B cell (primary cell): ENCODE data around the gene QKI. TPM values are rescaled to one million over a fixed set of nuclear protein-coding genes. Genes with fewer than 3 reads are reported as not detected.

ENCODE experiments used
- ATAC-seq: fragments of 200-7000 bp; cut with Tn5 transposase; one replicate; pipeline ENCODE4 v1.10.0; 2021; ENCODE audit warnings: low read depth, mild to moderate bottlenecking, moderate number of reproducible peaks, moderate library complexity
- CTCF ChIA-PET: fragments of 350-600 bp; sonication (Branson Sonifier 250); formaldehyde crosslinking; loops from one replicate; lab custom pipeline; 2021; ENCODE audit warnings: antibody characterized with exemption, inconsistent platforms; lab: Charles Lee
- POLR2A ChIA-PET: fragments of 350-600 bp; sonication (Branson Sonifier 250); formaldehyde crosslinking; loops from one replicate; lab custom pipeline; 2021; ENCODE audit warnings: antibody characterized with exemption; lab: Charles Lee
- DNase-seq: peaks from one replicate; pipeline ENCODE4 v3.0.0; 2013
- H2AFZ ChIP-seq: 2 replicates; pipeline ENCODE4 v1.6.1; 2012; ENCODE audit warnings: mild to moderate bottlenecking, low read depth, low read length; ENCODE audit not compliant: insufficient read depth, poor library complexity, severe bottlenecking
- H3K27ac ChIP-seq, 2 donors: 1 replicate in 1 of 2; 2 replicates in 1 of 2; pipeline ENCODE4 v1.5.1; 2012 to 2013; ENCODE audit warnings: low read length in 2 of 2, mild to moderate bottlenecking in 2 of 2, moderate library complexity in 1 of 2
- H3K27me3 ChIP-seq, 4 experiments: fragments of 200-600 bp in 1 of 4; sonication (generic) in 1 of 4; replicated peaks in 1 of 4; 1 replicate in 2 of 4; 2 replicates in 2 of 4; pipeline versions ENCODE4 v1.6.1 to v1.7.0; 2013 to 2016; ENCODE audit warnings: low read length in 3 of 4, mild to moderate bottlenecking in 2 of 4, mixed read lengths in 1 of 4, moderate library complexity in 1 of 4; ENCODE audit not compliant: insufficient read depth in 4 of 4, control insufficient read depth in 3 of 4; ENCODE audit errors: control extremely low read depth in 1 of 4
- H3K36me3 ChIP-seq, 2 experiments: replicated peaks in 1 of 2; 1 replicate in 1 of 2; 2 replicates in 1 of 2; pipeline versions ENCODE4 v1.6.1 to v1.7.1; 2013; ENCODE audit warnings: low read length in 1 of 2; ENCODE audit not compliant: insufficient read depth in 2 of 2, control insufficient read depth in 1 of 2; ENCODE audit errors: control extremely low read depth in 1 of 2, extremely low read depth in 1 of 2
- H3K4me1 ChIP-seq, 2 donors: fragments of 200-600 bp in 1 of 2; sonication (generic) in 1 of 2; 1 replicate in 1 of 2; 2 replicates in 1 of 2; pipeline versions ENCODE4 v1.5.1 to v1.6.1; 2013 to 2017; ENCODE audit warnings: low read length in 2 of 2; ENCODE audit not compliant: control insufficient read depth in 2 of 2, insufficient read depth in 2 of 2
- H3K4me2 ChIP-seq: replicated peaks from 2 replicates; pipeline ENCODE3; 2012; ENCODE audit warnings: mild to moderate bottlenecking, low read depth, low read length; ENCODE audit not compliant: poor library complexity, severe bottlenecking
- H3K4me3 ChIP-seq, 5 experiments: fragments of 200-600 bp in 1 of 5; sonication (generic) in 1 of 5; 1 replicate in 3 of 5; 2 replicates in 2 of 5; pipeline versions ENCODE4 v1.5.1 to v1.7.0; 2011 to 2016; ENCODE audit warnings: low read length in 4 of 5, mild to moderate bottlenecking in 4 of 5, low read depth in 2 of 5, control low read depth in 1 of 5, moderate library complexity in 1 of 5; ENCODE audit not compliant: insufficient read depth in 1 of 5; ENCODE audit errors: control extremely low read depth in 1 of 5, extremely low read depth in 1 of 5
- H3K79me2 ChIP-seq: fragments of 200-600 bp; sonication (generic); one replicate; pipeline ENCODE4 v1.6.0; 2016; ENCODE audit warnings: low read length; ENCODE audit not compliant: control insufficient read depth, insufficient read depth
- H3K9ac ChIP-seq: fragments of 200-600 bp; sonication (generic); 2 replicates; pipeline ENCODE4 v1.6.1; 2017; ENCODE audit warnings: mild to moderate bottlenecking, low read length, moderate library complexity
- H3K9me3 ChIP-seq, 3 donors: one replicate each; pipeline versions ENCODE4 v1.6.1 to v1.7.1; 2013; ENCODE audit warnings: low read length in 2 of 3; ENCODE audit not compliant: control insufficient read depth in 2 of 3, insufficient read depth in 1 of 3; ENCODE audit errors: control extremely low read depth in 1 of 3
- H4K20me1 ChIP-seq: 2 replicates; pipeline ENCODE4 v1.6.0; 2012; ENCODE audit warnings: mild to moderate bottlenecking, low read length; ENCODE audit not compliant: insufficient read depth, control insufficient read depth, poor library complexity, severe bottlenecking
- H3K27ac Mint-ChIP-seq: one replicate; pipeline ENCODE4 v1.8.0; 2021; ENCODE audit warnings: mixed read lengths
- H3K27me3 Mint-ChIP-seq: one replicate; pipeline ENCODE4 v1.8.0; 2021; ENCODE audit warnings: mixed read lengths
- H3K4me1 Mint-ChIP-seq: one replicate; pipeline ENCODE4 v1.8.0; 2021; ENCODE audit warnings: mixed read lengths
- H3K4me3 Mint-ChIP-seq: one replicate; pipeline ENCODE4 v1.8.0; 2021; ENCODE audit warnings: mixed read lengths
- H3K9me3 Mint-ChIP-seq: one replicate; pipeline ENCODE4 v1.8.0; 2022; ENCODE audit warnings: mixed read lengths; ENCODE audit not compliant: insufficient read depth
- EZH2 ChIP-seq: IDR thresholded peaks from 2 replicates; pipeline ENCODE4 v1.6.1; 2012; ENCODE audit warnings: borderline replicate concordance, low read depth, mild to moderate bottlenecking, moderate library complexity, low read length; ENCODE audit not compliant: insufficient read depth, poor library complexity, severe bottlenecking
- WGBS: methylation state at CpG from one replicate; pipeline ENCODE4 v1.1.5; 2013; ENCODE audit warnings: missing lambda C conversion rate; ENCODE audit not compliant: insufficient coverage; 5-methylcytosine and 5-hydroxymethylcytosine counted together
- intact Hi-C: fragments of 100-400 bp; cut with micrococcal nuclease; formaldehyde crosslinking; loops from one replicate; pipeline ENCODE4 v1.10.0; 2022
- polyA plus RNA-seq: library from polyadenylated mRNA; depleted of rRNA; stranded (reverse); fragments of >200 nt; gene quantifications from 2 replicates; pipeline ENCODE4 v1.2.3, GENCODE V29; 2012
- total RNA-seq, 2 donors: library from RNA; stranded (reverse); fragments of 120-200 nt in 1 of 2; gene quantifications; 1 replicate in 1 of 2; 2 replicates in 1 of 2; pipeline versions ENCODE4 v1.2.3 to v1.2.4, GENCODE V29; 2013 to 2022
- TF ChIP-seq, protein P1 (sequence below): fragments of 200-600 bp; IDR thresholded peaks from one replicate; pipeline ENCODE4 v1.8.0; 2022; ENCODE audit warnings: antibody characterized with exemption, mild to moderate bottlenecking

Gene QKI
- total and polyA plus RNA-seq, 2 donors (not counting 1 experiment from before 2014, with no cell fraction given), result 38.8 to 79.5 TPM

DNA sequence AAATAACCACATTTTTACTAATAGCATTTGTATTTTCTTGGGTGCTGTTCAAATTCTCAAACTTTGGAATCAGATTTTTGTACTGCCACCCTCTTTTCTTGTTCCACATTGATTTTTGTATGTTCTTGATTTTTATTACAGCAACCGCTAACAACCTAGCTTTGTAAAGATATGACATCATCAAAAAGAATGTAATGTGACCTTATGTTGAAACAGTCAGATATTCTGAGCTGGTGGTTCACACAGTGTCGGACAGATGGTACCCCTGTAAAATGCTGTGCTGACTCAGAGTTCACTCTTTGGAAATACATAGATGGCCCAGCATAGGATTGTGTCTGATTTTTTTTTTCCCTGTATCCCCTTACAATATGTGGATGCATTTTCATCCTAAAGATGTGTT is 118.9 kb downstream of the QKI start:
- H3K4me3 Mint-ChIP-seq, result no peak overlapping the region
- H3K27ac Mint-ChIP-seq, result no peak overlapping the region
- Histone ChIP-seq H3K27ac (no peak overlapping the region), H3K9ac (no peak overlapping the region), H3K79me2 (peaks cover 54% of the 10 kb centered on the region), H3K27me3 (no peaks in the 10 kb centered on the region), H3K4me3 (no peak overlapping the region), H3K4me1 (peaks cover 5 to 9% of the 10 kb centered on the region in 2 donors), H4K20me1 (peaks cover 33% of the 10 kb centered on the region), H3K9me3 (no peaks in the 10 kb centered on the region), H2AFZ (no peak overlapping the region), H3K36me3 (peaks cover 0 to 4% of the 10 kb centered on the region in 2 experiments), H3K4me2 (no peak overlapping the region)
- no peak for DNase-seq
- H3K27me3 Mint-ChIP-seq, result no peaks in the 10 kb centered on the region
- WGBS, result 100% methylated on average over 1 of the region's 2 CpGs
- no peak for ATAC-seq
- TF ChIP-seq, protein P1, sequence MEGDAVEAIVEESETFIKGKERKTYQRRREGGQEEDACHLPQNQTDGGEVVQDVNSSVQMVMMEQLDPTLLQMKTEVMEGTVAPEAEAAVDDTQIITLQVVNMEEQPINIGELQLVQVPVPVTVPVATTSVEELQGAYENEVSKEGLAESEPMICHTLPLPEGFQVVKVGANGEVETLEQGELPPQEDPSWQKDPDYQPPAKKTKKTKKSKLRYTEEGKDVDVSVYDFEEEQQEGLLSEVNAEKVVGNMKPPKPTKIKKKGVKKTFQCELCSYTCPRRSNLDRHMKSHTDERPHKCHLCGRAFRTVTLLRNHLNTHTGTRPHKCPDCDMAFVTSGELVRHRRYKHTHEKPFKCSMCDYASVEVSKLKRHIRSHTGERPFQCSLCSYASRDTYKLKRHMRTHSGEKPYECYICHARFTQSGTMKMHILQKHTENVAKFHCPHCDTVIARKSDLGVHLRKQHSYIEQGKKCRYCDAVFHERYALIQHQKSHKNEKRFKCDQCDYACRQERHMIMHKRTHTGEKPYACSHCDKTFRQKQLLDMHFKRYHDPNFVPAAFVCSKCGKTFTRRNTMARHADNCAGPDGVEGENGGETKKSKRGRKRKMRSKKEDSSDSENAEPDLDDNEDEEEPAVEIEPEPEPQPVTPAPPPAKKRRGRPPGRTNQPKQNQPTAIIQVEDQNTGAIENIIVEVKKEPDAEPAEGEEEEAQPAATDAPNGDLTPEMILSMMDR, result no peak
- no peak for TF ChIP-seq EZH2
- ChIA-PET CTCF (no interaction called here), POLR2A (no interaction called here)
- intact Hi-C loops, result no loop called here
- H3K9me3 Mint-ChIP-seq, result no peaks in the 10 kb centered on the region
- peaks cover 50% of the 10 kb centered on the region for H3K4me1 Mint-ChIP-seq

DNA sequence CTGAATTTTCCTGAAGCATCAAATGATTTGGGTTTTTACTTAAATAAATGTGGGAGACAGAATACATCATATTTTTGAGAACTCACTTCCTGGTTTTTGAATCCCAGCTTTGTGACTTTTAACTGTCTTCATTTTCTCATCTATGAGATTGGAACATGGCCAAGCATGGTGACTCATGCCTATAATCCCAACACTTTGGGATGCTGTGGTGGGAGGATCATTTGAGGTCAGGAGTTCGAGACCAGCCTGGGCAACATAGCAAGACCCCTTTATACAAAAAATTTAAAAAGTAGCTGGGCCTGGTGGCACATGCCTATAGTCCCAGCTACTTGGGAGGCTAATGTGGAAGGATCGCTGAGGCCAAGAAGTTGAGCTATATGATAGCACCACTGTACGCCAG is 122.3 kb downstream of the QKI start:
- ChIA-PET CTCF (no interaction called here), POLR2A (no interaction called here)
- Histone ChIP-seq H3K27ac (no peak overlapping the region), H3K36me3 (peaks cover 0 to 4% of the 10 kb centered on the region in 2 experiments), H2AFZ (no peak overlapping the region), H4K20me1 (peaks cover 18% of the 10 kb centered on the region), H3K27me3 (no peaks in the 10 kb centered on the region), H3K79me2 (peaks cover 31% of the 10 kb centered on the region), H3K4me3 (no peak overlapping the region), H3K9me3 (no peaks in the 10 kb centered on the region), H3K4me1 (peaks cover 5 to 12% of the 10 kb centered on the region in 2 donors), H3K9ac (no peak overlapping the region), H3K4me2 (no peak overlapping the region)
- no peak overlapping the region for H3K4me3 Mint-ChIP-seq
- no peak for DNase-seq
- no peak overlapping the region for H3K27ac Mint-ChIP-seq
- H3K27me3 Mint-ChIP-seq, result no peaks in the 10 kb centered on the region
- H3K9me3 Mint-ChIP-seq, result no peaks in the 10 kb centered on the region
- peaks cover 43% of the 10 kb centered on the region for H3K4me1 Mint-ChIP-seq
- no CpG with 5 or more reads among the region's 3 CpGs for WGBS
- TF ChIP-seq EZH2, result no peak
- TF ChIP-seq, protein P1, result no peak
- ATAC-seq, result no peak
- intact Hi-C loops, result no loop called here
